Measurements from ENCODE around the gene TAOK1. TPM values are rescaled to one million over a fixed set of nuclear protein-coding genes. Genes with fewer than 3 reads are reported as not detected.

Gene TAOK1
- total and polyA plus RNA-seq, 4 donors = 4.3 to 20.5 (median 12.6) TPM

DNA sequence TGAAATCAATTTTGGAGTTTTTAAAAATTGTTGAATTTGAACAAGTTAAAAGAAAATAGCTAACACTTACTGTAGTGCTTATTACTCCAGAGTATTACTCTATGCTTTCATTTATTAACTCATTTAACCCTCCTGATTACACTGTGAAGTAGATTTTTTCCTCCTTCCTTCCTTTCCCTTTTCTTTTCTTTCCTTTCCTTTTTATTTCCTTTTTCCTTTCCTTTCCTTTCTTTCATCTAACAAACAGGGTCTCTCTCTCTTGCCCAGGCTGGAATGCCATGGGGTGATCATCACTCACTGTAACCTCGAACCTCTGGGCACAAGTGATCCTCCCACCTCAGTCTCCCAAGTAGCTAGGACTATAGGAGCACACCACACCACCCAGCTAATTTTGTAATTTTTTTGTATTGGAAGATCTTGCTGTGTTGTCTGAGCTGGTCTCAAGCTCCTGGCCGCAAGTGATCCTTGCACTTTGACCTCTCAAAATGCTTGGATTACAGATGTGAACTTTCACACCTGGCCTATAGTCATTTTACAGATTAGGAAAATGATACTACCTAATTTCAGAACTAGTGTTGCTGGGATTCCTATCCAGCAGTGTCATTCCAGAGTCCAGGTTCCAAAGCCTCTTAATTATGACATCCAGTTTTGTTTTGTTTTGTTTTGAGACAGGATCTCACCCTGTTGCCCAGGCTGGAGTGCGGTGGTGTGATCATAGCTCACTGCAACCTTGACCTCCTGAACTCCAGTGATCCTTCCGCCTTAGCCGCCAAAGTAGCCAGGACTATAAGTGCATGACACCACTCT is 59.9 kb downstream of the TAOK1 start:
- no peak for DNase-seq (ENCODE audit: low spot score)
- WGBS = 35% methylated on average over 5 of the region's 5 CpGs
- no peak overlapping the region for H3K4me3 ChIP-seq (ENCODE audit: low read depth in 1 of 3, low read length in 3 of 3)
- H3K27ac ChIP-seq (ENCODE audit: low read depth in 1 of 2, low read length in 2 of 2) = peak overlapping the region; percentile 9 to 65
- no peaks in the 10 kb centered on the region for H3K27me3 ChIP-seq (ENCODE audit: control insufficient read depth in 4 of 4, insufficient read depth in 4 of 4, low read length in 3 of 4)
- peaks cover 0 to 11% (median 4%) of the 10 kb centered on the region in 4 donors for H3K36me3 ChIP-seq (ENCODE audit: control insufficient read depth in 4 of 4, insufficient read depth in 3 of 4, low read depth in 1 of 4, low read length in 3 of 4)
- TF ChIP-seq EGR1 (IDR thresholded peaks at IDR 0.05; ENCODE audit: low read depth in 2 of 2) (no peak), TAF1 (conservative IDR thresholded peaks at IDR 0.05) (no peak), FOXA1 (IDR thresholded peaks at IDR 0.05) (peak; percentile 17), HNF4G (IDR thresholded peaks at IDR 0.05) (no peak), HNF4A (conservative IDR thresholded peaks at IDR 0.05) (peak; percentile 86 to 87), SP1 (IDR thresholded peaks at IDR 0.05) (peak; percentile 34), FOXA2 (IDR thresholded peaks at IDR 0.05) (peak; percentile 23), YY1 (IDR thresholded peaks at IDR 0.05) (no peak), NR2F2 (IDR thresholded peaks at IDR 0.05) (peak; percentile 89), RAD21 (IDR thresholded peaks at IDR 0.05) (no peak), RXRA (IDR thresholded peaks at IDR 0.05) (peak; percentile 74 to 77), GABPA (IDR thresholded peaks at IDR 0.05 in 1 of 2, conservative IDR thresholded peaks at IDR 0.05 in 1 of 2) (no peak), JUND (IDR thresholded peaks at IDR 0.05) (peak in 1 of 2 donors; percentile 37)
- TF ChIP-seq, protein P1, sequence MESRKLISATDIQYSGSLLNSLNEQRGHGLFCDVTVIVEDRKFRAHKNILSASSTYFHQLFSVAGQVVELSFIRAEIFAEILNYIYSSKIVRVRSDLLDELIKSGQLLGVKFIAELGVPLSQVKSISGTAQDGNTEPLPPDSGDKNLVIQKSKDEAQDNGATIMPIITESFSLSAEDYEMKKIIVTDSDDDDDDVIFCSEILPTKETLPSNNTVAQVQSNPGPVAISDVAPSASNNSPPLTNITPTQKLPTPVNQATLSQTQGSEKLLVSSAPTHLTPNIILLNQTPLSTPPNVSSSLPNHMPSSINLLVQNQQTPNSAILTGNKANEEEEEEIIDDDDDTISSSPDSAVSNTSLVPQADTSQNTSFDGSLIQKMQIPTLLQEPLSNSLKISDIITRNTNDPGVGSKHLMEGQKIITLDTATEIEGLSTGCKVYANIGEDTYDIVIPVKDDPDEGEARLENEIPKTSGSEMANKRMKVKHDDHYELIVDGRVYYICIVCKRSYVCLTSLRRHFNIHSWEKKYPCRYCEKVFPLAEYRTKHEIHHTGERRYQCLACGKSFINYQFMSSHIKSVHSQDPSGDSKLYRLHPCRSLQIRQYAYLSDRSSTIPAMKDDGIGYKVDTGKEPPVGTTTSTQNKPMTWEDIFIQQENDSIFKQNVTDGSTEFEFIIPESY (IDR thresholded peaks at IDR 0.05) = no peak
- TF ChIP-seq, protein P2, sequence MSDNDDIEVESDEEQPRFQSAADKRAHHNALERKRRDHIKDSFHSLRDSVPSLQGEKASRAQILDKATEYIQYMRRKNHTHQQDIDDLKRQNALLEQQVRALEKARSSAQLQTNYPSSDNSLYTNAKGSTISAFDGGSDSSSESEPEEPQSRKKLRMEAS (IDR thresholded peaks at IDR 0.05) = no peak
- TF ChIP-seq, protein P3, sequence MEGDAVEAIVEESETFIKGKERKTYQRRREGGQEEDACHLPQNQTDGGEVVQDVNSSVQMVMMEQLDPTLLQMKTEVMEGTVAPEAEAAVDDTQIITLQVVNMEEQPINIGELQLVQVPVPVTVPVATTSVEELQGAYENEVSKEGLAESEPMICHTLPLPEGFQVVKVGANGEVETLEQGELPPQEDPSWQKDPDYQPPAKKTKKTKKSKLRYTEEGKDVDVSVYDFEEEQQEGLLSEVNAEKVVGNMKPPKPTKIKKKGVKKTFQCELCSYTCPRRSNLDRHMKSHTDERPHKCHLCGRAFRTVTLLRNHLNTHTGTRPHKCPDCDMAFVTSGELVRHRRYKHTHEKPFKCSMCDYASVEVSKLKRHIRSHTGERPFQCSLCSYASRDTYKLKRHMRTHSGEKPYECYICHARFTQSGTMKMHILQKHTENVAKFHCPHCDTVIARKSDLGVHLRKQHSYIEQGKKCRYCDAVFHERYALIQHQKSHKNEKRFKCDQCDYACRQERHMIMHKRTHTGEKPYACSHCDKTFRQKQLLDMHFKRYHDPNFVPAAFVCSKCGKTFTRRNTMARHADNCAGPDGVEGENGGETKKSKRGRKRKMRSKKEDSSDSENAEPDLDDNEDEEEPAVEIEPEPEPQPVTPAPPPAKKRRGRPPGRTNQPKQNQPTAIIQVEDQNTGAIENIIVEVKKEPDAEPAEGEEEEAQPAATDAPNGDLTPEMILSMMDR (IDR thresholded peaks at IDR 0.05; ENCODE audit: low read depth, low read length, missing input control) = no peak
- TF ChIP-seq, protein P4, sequence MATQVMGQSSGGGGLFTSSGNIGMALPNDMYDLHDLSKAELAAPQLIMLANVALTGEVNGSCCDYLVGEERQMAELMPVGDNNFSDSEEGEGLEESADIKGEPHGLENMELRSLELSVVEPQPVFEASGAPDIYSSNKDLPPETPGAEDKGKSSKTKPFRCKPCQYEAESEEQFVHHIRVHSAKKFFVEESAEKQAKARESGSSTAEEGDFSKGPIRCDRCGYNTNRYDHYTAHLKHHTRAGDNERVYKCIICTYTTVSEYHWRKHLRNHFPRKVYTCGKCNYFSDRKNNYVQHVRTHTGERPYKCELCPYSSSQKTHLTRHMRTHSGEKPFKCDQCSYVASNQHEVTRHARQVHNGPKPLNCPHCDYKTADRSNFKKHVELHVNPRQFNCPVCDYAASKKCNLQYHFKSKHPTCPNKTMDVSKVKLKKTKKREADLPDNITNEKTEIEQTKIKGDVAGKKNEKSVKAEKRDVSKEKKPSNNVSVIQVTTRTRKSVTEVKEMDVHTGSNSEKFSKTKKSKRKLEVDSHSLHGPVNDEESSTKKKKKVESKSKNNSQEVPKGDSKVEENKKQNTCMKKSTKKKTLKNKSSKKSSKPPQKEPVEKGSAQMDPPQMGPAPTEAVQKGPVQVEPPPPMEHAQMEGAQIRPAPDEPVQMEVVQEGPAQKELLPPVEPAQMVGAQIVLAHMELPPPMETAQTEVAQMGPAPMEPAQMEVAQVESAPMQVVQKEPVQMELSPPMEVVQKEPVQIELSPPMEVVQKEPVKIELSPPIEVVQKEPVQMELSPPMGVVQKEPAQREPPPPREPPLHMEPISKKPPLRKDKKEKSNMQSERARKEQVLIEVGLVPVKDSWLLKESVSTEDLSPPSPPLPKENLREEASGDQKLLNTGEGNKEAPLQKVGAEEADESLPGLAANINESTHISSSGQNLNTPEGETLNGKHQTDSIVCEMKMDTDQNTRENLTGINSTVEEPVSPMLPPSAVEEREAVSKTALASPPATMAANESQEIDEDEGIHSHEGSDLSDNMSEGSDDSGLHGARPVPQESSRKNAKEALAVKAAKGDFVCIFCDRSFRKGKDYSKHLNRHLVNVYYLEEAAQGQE (IDR thresholded peaks at IDR 0.05) = peak; percentile 49
- TF ChIP-seq, protein P5, sequence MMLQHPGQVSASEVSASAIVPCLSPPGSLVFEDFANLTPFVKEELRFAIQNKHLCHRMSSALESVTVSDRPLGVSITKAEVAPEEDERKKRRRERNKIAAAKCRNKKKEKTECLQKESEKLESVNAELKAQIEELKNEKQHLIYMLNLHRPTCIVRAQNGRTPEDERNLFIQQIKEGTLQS (IDR thresholded peaks at IDR 0.05) = no peak
- peaks cover 0 to 10% (median 6%) of the 10 kb centered on the region in 4 donors for H3K4me1 ChIP-seq (ENCODE audit: control insufficient read depth in 4 of 4, insufficient read depth in 4 of 4, low read length in 3 of 4)
- H3K9ac ChIP-seq (ENCODE audit: low read depth in 1 of 2, low read length in 2 of 2) = no peak overlapping the region
- no peaks in the 10 kb centered on the region for H3K9me3 ChIP-seq (ENCODE audit: control insufficient read depth in 4 of 4, low read length in 3 of 4)

Data from liver (tissue), 9 donors.